Measurements from ENCODE around the gene GMPR2.
"Not testable (repeated sequence)": the region's sequence is repeated elsewhere in the genome, so short reads cannot be mapped to it uniquely, and the experiment has no call there.

Gene GMPR2

GRCh38 chr14:24231263-24232120, 1.2 kb upstream of the GMPR2 start:
- no peak for DNase-seq (ENCODE audit: low spot score)

- peak; percentile 83 for DNase-seq (ENCODE audit: low spot score)
These were observed 546 bp upstream of the GMPR2 start, which contains the start of gene NEDD8 for GRCh38 chr14:24232121-24232644. TSS of gene NEDD8 (minus strand) at chr14:24232367. CDS start at chr14:24232267, 100 bp downstream.

GRCh38 chr14:24233538-24233866, 773 bp downstream of the GMPR2 start:
- DNase-seq (ENCODE audit: low spot score) = no peak

- no peak for DNase-seq (ENCODE audit: low spot score)
These were observed 1.6 kb downstream of the GMPR2 start for GRCh38 chr14:24234095-24235005.

GRCh38 chr14:24235804-24236688, 3.3 kb downstream of the GMPR2 start:
- no peak for DNase-seq (ENCODE audit: low spot score)

- no peak for DNase-seq (ENCODE audit: low spot score)
These were observed 4.1 kb downstream of the GMPR2 start for GRCh38 chr14:24236689-24237462.

- DNase-seq (ENCODE audit: low spot score) = no peak
These were observed 4.8 kb downstream of the GMPR2 start for GRCh38 chr14:24237463-24237955.

- DNase-seq (ENCODE audit: low spot score) = no peak
These were observed 5.4 kb downstream of the GMPR2 start for GRCh38 chr14:24238123-24238522.

- no peak for DNase-seq (ENCODE audit: low spot score)
These were observed 5.9 kb downstream of the GMPR2 start for GRCh38 chr14:24238527-24239037.

GRCh38 chr14:24240110-24240918, 7.6 kb downstream of the GMPR2 start:
- DNase-seq (ENCODE audit: low spot score) = no peak

- DNase-seq (ENCODE audit: low spot score) = peak; percentile 98
These were observed 9.2 kb downstream of the GMPR2 start for GRCh38 chr14:24241829-24242443.

GRCh38 chr14:24243336-24243836, 10.7 kb downstream of the GMPR2 start:
- no peak for DNase-seq (ENCODE audit: low spot score)

GRCh38 chr14:24245350-24245749, 12.6 kb downstream of the GMPR2 start:
- not testable (repeated sequence) for DNase-seq (ENCODE audit: low spot score)

- no peak for DNase-seq (ENCODE audit: low spot score)
These were observed 14.1 kb downstream of the GMPR2 start for GRCh38 chr14:24246765-24247212.

GRCh38 chr14:24247422-24247821, 14.7 kb downstream of the GMPR2 start:
- no peak for DNase-seq (ENCODE audit: low spot score)

- DNase-seq (ENCODE audit: low spot score) = no peak
These were observed 16.7 kb downstream of the GMPR2 start for GRCh38 chr14:24249230-24250021.

GRCh38 chr14:24250354-24250753, 17.6 kb downstream of the GMPR2 start:
- DNase-seq (ENCODE audit: low spot score) = no peak

GRCh38 chr14:24251880-24252288, 19.2 kb downstream of the GMPR2 start:
- DNase-seq (ENCODE audit: low spot score) = no peak
